ENCODE measurements around the gene BMP8A.
"Not testable (repeated sequence)": the region's sequence is repeated elsewhere in the genome, so short reads cannot be mapped to it uniquely, and the experiment has no call there.

Gene BMP8A

GRCh38 chr1:39527190-39527579 lies 35.7 kb downstream of the BMP8A start:
- not testable (repeated sequence) for DNase-seq (ENCODE audit: low spot score)

- no peak for DNase-seq (ENCODE audit: low spot score)
These were observed 36.6 kb downstream of the BMP8A start for GRCh38 chr1:39528082-39528481.

- DNase-seq (ENCODE audit: low spot score): no peak
These were observed 38.6 kb downstream of the BMP8A start for GRCh38 chr1:39529901-39530535.

- no peak for DNase-seq (ENCODE audit: low spot score)
These were observed 40.1 kb downstream of the BMP8A start for GRCh38 chr1:39531526-39531925.

GRCh38 chr1:39533442-39533841 lies 42.0 kb downstream of the BMP8A start:
- DNase-seq (ENCODE audit: low spot score): no peak

- DNase-seq (ENCODE audit: low spot score): no peak
These were observed 47.3 kb downstream of the BMP8A start for GRCh38 chr1:39538531-39539251.

- peak; percentile 85 for DNase-seq (ENCODE audit: low spot score)
These were observed 47.9 kb downstream of the BMP8A start for GRCh38 chr1:39539252-39539790.

- DNase-seq (ENCODE audit: low spot score): no peak
These were observed 49.1 kb downstream of the BMP8A start for GRCh38 chr1:39540504-39541031.

GRCh38 chr1:39542924-39543323 lies 51.5 kb downstream of the BMP8A start:
- no peak for DNase-seq (ENCODE audit: low spot score)

- no peak for DNase-seq (ENCODE audit: low spot score)
These were observed 52.9 kb downstream of the BMP8A start for GRCh38 chr1:39544327-39544726.

GRCh38 chr1:39545531-39545930 lies 54.1 kb downstream of the BMP8A start:
- no peak for DNase-seq (ENCODE audit: low spot score)

- DNase-seq (ENCODE audit: low spot score): no peak
These were observed 62.8 kb downstream of the BMP8A start for GRCh38 chr1:39554277-39554676.

GRCh38 chr1:39561279-39561678 lies 69.8 kb downstream of the BMP8A start:
- DNase-seq (ENCODE audit: low spot score): no peak

- no peak for DNase-seq (ENCODE audit: low spot score)
These were observed 71.5 kb downstream of the BMP8A start for GRCh38 chr1:39562886-39563285.

- DNase-seq (ENCODE audit: low spot score): no peak
These were observed 72.2 kb downstream of the BMP8A start for GRCh38 chr1:39563669-39564068.

- DNase-seq (ENCODE audit: low spot score): no peak
These were observed 72.9 kb downstream of the BMP8A start for GRCh38 chr1:39564340-39564739.

GRCh38 chr1:39564941-39565340 lies 73.5 kb downstream of the BMP8A start:
- DNase-seq (ENCODE audit: low spot score): no peak

- DNase-seq (ENCODE audit: low spot score): no peak
These were observed 75.2 kb downstream of the BMP8A start for GRCh38 chr1:39566441-39567137.

- no peak for DNase-seq (ENCODE audit: low spot score)
These were observed 75.9 kb downstream of the BMP8A start for GRCh38 chr1:39567302-39567701.

GRCh38 chr1:39568208-39568607 lies 76.8 kb downstream of the BMP8A start:
- DNase-seq (ENCODE audit: low spot score): no peak

- DNase-seq (ENCODE audit: low spot score): no peak
These were observed 77.6 kb downstream of the BMP8A start for GRCh38 chr1:39569034-39569433.

- DNase-seq (ENCODE audit: low spot score): no peak
These were observed 79.2 kb downstream of the BMP8A start for GRCh38 chr1:39570477-39571177.
